AG08395 (cell line): ENCODE data around the gene KCNA2.

Source experiments
- DNase-seq: peaks from one replicate; pipeline ENCODE4 v3.0.0; 2012; ENCODE audit warnings: mixed read lengths, low spot score

KCNA2 gene

DNA sequence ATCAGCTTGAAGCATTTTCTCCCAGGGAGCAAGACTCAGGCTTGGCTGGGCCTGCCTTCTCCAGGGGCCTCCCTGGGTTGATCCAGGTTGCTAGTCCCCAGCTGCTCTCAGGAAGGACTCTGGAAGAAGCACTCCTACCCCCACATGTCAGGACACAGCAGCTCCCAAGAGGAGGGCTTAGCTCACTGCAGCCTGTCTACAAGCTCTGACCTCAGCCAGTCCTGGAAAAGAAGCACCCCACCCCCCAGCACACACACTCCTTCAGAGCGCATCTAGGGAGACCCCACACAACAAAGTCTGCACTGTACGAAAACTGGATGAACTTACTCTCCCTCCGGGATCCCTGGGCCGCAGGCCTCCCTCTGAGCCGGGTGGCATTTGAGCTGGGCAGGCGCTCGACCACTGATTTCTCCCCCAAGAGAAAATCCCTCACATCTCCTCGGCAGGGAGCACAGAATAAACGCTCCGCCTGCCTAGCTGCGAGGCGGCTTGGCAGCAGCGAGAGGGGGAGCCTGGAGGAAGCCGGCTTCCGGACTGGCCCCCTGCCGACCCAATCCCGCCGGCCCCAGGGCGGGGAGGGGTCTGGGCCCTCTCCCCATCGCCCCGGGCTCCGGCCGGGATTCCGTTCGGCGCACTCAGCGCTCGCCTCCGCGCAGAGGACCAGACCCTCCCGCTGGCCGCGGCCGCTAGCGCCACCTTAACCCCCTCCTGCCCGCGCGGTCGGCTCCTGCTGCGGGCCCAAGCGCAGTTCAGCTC, at the start of gene KCNA2:
TSS of gene KCNA2 (minus strand) at position 458 of the 756 bp plus-strand sequence. CDS start 1,576 bp downstream, outside the sequence.
- DNase-seq = peak; percentile 22

DNA sequence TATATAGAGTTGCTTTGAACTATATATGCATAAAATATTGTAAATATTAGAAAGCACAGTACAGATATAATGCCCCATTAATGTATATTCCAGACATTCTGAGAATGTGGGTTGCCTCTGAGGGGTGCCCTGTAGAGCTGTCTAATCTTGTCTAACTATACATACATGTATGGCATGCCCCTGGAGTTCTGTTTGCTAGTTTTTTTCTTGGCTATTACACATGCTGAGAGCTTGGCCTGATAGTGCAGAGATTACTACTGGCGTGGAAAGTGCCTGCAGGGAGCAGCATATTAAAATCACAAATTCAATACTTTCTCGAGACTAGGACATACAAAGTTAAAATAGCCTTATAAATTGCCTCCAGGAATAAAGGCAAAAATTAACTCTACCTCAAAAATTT, 44.5 kb upstream of the KCNA2 start:
- no peak for DNase-seq

DNA sequence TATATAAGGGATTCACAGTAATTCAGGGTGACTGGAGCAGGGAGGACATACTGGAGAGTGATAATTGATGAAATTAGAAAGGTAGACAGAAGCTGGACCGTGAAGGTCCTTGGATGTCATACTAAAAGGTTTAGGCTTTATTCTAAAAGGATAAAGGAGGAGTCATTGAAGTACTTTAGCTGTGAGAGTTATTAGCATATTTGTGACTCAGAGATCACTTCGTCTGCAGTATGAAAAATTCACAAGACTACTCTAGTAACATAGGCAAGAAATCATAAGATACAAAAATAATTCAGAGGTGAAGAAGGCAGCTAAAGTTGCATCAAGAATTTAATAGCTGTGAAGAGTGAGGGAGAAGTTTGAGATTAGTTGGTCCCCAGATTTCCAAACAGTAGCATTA, 42.3 kb upstream of the KCNA2 start:
- no peak for DNase-seq

DNA sequence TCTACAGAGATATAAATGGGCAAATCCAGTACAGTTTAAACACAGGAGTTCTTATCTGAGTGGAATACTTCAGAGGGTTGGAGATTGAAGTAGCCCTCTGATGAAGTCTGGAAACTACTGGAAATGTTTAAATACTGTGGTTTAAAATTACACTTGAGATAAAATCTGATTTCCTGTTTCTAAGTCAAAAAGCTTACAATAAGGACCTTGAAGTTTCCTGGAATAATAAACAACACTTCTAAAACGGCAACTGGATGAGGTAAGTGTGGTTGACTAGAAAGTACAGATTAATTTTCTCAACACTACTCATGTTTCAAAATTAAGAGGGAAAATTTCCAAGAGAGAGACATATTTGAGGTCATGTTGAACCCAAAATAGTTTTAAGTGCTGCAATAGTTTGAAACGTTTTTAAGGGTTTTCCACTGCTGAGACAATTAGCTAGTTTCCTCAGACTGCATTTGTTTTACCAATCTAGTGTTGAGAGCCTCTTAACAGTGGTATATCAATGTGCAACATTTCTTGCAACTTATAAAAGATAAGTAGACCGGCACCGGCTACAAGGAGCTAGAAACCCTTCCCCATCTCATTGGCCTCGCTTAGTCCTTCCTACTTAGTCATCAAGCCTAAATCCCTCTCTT, 41.2 kb upstream of the KCNA2 start:
- DNase-seq = peak; percentile 10

DNA sequence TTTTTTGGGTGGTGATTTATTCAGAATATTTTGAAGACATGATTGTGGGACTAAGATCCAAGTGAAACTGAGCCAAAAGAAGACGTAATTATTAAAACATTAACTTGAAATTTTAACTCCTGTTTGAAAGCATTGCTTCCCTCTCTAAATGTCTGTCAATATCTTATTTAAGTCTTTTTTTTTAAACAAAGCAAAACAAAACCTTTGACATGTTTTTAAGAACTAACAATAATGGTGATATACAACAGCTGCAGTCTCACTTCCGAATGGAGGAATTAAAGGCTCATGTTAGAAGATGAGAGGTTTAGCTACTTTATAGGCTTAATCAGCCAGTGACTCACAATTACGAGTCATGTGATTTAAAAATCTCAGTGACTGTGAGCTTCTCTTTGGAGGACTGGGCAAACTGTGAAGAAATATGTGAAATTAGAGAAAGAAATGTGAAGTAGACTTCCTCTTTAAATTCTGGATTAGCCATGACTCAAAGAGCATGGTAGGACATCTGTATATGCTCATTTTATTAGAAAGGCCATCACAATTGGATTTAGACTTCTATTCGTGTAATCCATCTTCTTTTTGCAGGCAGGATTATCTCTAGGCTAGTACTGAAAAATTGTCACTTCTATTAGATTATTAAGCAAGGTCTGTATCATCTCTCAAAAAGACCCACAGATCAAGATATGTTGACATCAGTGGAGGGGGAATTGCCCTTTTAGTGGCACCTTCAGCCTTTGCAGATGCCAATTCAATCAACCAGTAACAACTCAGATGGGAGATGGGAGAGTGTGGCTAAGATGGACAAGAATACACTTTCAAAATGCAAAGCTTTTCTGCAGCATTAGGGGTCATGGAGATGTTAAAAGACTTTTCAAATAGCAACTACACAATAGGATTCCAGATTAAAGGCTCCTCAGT, 39.9 kb upstream of the KCNA2 start:
- peak; percentile 50 for DNase-seq

GRCh38 chr1:110645211-110645610, 39.1 kb upstream of the KCNA2 start:
- no peak for DNase-seq

GRCh38 chr1:110643879-110644472, 37.8 kb upstream of the KCNA2 start:
- DNase-seq = no peak

DNA sequence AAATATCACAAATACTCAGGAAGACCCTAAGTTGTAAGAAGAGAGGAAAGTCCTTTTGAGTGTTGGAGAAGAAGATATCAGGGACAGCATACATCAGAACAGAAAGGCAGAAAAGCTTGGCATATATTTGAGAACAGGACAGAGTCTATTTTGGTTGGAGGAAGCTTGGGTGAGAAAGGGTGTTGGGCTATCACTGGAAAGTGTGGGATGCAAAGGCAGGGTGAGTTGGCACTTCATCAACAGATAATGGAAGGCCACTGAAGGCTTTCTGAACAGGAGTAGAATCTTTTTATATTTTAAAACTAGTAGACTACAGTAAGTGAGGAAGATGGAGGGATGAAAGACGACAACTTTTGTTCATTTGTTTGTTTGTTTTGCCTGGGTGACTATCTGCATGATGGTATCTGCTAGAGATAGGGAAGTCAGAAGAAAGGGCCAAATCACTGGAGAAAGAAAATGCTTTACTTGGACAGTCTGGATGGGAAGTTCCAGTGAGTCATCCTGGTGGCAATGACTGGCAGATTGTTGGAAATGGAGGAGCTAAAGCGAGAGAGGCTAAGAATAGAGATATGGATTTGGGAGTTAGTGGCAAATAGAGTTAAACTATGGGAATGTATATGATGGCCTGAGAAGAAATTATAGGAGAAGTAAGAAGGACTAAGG, 33.7 kb upstream of the KCNA2 start:
- no peak for DNase-seq

DNA sequence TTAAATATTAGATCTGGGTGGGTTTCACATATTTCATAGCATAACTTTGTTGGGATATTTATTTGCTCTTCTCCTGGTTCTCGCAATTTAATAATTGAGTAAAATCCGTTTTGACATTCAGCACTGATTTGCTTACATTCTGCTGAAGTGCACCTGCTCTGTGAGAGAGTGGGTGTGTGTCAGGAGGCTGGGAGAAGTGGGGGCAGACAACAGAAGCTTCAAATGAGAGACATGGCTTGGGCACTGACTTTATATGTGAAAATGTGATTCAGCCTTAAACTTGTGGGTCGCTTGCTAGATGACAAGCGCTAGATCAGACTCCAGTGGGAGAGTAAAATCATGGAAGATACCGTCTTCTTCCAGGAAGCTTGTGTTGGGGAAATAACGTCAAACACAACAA, 32.4 kb upstream of the KCNA2 start:
- no peak for DNase-seq

DNA sequence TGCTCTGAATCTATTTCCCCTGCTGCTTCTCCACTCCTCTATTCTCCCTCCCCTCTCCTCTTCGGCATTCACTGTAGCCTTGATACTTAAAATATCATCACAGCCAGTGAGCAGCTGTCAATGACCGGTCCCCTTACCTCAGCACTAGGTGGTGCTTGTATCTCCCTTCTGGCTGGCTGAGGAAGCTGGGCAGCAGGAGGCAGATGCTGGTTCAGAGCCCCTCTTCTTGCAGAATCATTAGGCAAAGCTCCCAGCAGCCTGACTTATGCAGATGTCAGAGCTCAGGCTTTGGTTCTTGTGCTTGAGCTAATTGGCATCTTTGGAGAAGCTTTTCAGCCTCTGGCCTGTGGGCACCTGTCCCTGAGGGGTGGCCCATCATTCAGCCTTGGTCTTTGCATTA, 31.9 kb upstream of the KCNA2 start:
- no peak for DNase-seq

GRCh38 chr1:110637475-110637874, 31.3 kb upstream of the KCNA2 start:
- no peak for DNase-seq

GRCh38 chr1:110636149-110636935, 30.2 kb upstream of the KCNA2 start:
- DNase-seq = no peak

- DNase-seq = no peak
Measured at GRCh38 chr1:110635434-110635833, 29.3 kb upstream of the KCNA2 start.

DNA sequence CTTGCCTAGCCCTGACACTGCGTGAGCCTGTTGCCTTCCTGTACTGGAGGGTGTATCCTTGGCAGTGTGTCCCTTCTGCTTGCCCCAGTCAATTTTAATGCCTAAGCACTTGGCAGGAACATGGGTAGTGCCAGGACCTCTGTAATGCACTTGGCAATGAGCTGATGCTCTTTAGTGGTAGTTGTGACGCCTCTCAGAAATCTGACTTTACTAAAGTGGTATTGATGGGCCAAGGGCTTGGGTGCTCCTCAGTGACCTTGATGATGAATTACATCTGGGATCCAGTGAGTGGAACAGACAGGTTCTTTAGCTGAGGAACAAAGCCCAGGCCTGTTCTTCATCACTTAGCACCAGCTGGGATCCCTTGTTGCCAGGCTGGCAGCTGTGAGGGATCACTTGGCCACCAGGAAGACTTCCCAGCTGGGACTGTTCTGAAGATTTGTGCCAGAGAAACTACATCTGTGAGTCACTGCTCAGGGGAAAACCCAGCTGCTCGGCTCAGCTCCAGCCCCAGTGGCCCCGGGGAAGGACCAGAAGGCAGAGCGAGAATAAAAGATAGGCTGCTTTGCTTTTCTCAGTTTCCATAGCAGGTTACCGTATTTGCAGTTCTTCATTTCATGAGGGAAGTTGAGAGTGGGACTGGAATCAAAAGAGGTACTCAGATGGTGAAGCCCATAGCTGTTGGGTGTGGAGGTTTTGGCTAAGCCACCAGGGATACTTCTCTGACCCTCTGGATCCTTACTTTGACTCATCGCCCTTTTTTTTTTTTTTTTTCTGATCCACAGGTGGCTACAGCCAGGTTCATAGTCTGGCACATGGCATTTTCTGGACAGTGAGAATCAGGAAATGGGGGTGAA, 28.5 kb upstream of the KCNA2 start:
- peak; percentile 55 for DNase-seq

- no peak for DNase-seq
Measured at GRCh38 chr1:110634086-110634454, 27.9 kb upstream of the KCNA2 start.

DNA sequence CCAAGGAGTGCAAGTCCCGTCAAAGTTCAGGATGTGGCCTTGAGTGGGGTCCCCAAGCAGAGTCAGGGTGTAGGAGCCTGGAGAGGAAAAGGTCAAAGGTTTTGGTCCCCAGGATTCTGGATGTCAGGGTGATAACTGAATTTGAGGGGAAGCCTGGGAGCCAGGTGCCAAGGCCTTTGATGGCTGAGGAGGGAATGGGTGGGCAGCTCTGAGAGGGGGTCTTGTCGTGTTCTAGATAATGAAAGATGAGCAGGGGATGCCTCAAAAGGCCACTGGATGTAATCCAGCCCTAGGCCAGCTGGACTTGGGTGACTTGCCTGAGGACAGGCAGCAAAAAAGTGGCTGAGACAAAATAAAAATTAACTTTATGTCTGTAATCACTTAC, 27.5 kb upstream of the KCNA2 start:
- DNase-seq = no peak

DNA sequence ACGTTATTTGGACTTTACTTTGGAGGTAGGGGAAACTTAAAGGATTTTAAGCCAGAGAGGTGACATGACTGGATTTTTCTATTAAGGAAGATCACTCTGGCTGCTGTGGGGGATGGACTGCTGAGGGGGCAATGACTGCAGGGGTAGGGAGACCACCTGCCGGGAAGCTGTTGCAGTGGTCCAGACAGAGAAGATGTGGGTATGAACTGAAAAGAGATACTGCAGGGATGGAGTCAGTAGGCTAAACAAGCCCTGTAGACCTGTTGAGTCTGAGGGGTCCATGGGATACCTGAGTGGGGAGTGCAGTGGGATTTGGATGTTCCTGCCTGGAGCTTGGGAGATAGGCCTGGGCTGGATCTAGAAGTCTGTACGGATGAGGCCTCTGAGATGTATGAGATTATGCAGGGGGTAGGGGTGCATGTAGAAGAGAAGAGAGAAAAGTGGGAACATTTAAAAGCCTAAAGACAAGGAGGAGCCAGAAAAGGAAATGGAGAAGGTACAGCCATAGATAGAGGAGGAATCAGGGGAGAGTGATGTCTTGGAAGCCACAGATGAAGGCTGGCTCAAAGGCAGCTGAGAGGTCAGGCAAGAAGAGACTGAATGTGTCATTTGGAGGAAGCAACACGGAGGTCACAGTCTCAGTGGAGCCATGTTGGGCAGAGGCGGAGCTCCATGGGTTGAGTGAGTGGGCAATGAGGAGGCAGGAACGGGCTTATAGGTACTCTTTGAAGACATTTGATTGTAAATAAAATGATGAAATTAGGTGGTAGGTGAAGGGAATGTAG, 25.9 kb upstream of the KCNA2 start:
- DNase-seq = no peak

DNA sequence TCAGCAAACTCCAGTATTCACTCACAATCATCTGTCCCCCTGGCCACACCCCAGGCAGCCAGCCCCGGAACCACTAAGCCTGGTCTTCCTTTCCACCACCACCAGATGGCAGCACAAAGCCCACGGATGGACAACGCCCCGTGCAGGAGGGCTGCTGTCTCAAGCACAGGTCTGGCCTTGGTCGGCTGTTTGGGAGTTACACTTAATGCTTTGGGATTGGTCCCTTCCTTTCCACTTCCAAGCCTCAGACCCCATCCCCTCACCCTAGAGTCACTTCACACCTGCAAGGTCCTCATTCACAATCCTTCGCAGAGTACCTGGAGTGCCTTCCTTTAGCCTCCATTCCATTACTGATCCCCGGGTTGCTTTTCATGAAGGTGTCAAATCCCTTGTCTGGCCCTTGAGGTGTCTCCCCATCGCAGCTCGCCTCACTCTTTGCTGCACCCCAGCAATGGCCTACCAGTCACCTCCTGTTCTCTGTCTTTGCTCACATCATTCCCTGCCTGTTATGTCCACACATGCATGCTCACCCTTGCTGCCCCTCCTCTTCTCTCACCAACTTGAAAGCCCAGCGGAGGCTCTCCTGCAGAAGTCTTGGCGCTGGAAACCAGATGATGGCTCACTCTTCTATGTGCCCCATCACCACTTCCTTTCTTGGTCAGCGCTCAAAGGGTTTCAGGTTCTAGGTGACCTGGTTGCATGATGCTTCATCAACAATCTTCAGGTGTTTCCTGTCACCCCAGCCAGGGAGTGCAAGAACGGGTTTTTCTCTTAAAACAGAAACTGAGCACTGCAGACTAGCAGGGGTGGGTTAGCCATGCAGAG, 24.9 kb upstream of the KCNA2 start:
- DNase-seq = peak; percentile 76
